ENCODE results near the gene CHST15. TPM values are rescaled to one million over a fixed set of nuclear protein-coding genes. Genes with fewer than 3 reads are reported as not detected.

The CHST15 gene
- total and polyA plus RNA-seq, 8 donors, result 13.7 to 53.3 (median 17.1) TPM

DNA sequence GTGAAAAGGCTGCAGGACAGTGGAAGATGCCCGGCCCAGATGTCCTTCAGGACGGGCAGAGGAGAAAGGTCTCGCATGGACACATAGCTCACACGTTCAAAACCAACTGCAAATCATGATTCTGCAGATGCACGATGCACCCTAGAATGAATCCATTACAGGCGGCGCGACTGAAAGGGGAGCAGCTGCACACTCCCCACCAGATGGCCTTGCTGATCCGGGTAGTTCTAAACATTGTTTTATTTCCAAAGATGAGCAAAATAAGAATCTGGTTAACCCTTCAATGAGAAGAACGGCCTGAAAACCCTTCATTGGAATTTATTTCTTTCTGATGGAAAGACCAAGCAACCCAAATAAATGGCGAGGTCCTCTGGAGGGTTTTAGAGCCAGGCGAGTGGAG lies 33.8 kb downstream of the CHST15 start:
- H3K9me3 ChIP-seq, result no peaks in the 10 kb centered on the region
- no peak for TF ChIP-seq CTCF (IDR thresholded peaks at IDR 0.05)
- no peaks in the 10 kb centered on the region for H3K36me3 ChIP-seq
- intact Hi-C loops (cut with DNase I), result no loop called here
- ATAC-seq (no peak), DNase-seq (no peak)
- no peak overlapping the region for H3K27ac ChIP-seq
- H3K4me3 ChIP-seq, result no peak overlapping the region
- H3K27me3 ChIP-seq, result no peaks in the 10 kb centered on the region
- peaks cover 14 to 33% of the 10 kb centered on the region in 2 donors for H3K4me1 ChIP-seq

GRCh38 chr10:124058346-124059003 lies 34.9 kb downstream of the CHST15 start:
- Histone ChIP-seq H3K4me3 (no peak overlapping the region), H3K4me1 (peaks cover 4 to 33% of the 10 kb centered on the region in 2 donors), H3K9me3 (no peaks in the 10 kb centered on the region), H3K36me3 (no peaks in the 10 kb centered on the region), H3K27ac (no peak overlapping the region), H3K27me3 (no peaks in the 10 kb centered on the region)
- no peak for DNase-seq
- ATAC-seq, result no peak
- no peak for TF ChIP-seq CTCF (IDR thresholded peaks at IDR 0.05)
- intact Hi-C loops (cut with DNase I), result no loop called here

GRCh38 chr10:124057601-124058000 lies 35.8 kb downstream of the CHST15 start:
- H3K27me3 ChIP-seq, result no peaks in the 10 kb centered on the region
- ATAC-seq, result no peak
- intact Hi-C loops (cut with DNase I), result no loop called here
- H3K9me3 ChIP-seq, result no peaks in the 10 kb centered on the region
- H3K27ac ChIP-seq, result no peak overlapping the region
- no peaks in the 10 kb centered on the region for H3K36me3 ChIP-seq
- H3K4me1 ChIP-seq, result peaks cover 0 to 29% of the 10 kb centered on the region in 2 donors
- DNase-seq, result peak in 1 of 4 donors; percentile 75
- TF ChIP-seq CTCF (IDR thresholded peaks at IDR 0.05), result no peak
- H3K4me3 ChIP-seq, result no peak overlapping the region

DNA sequence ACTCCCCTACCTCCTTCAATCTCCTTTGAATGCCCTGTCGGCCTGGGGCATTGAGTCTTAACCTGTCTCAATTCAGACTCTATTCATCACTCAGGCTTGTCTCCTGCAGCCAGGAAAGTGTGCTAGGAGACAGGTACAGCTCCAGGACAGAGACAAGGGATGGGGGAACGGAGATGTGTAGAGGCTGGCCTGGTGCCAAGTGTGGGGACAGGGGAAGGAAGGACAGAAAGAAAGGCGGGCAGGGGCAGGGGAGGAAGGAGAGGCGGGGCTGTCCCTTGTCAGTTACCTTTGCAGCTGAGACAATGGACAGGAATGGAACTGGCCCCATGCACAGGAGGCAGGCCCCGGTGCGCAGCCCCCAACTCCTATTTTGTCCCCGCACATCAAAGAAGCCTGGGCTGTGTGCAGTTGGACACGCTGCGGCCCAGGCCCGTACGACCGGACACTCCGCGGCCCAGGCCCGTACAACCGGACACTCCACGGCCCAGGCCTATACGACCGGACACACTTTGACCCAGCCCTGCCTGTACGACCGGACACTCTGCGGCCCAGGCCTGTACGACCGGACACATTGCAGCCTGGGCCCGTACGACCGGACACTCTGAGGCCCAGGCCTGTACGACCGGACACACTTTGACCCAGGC lies 36.9 kb downstream of the CHST15 start:
- Histone ChIP-seq H3K9me3 (no peaks in the 10 kb centered on the region), H3K4me3 (no peak overlapping the region), H3K4me1 (peaks cover 0 to 29% of the 10 kb centered on the region in 2 donors), H3K27me3 (no peaks in the 10 kb centered on the region), H3K36me3 (no peaks in the 10 kb centered on the region), H3K27ac (no peak overlapping the region)
- no peak for TF ChIP-seq CTCF (IDR thresholded peaks at IDR 0.05)
- ATAC-seq, result no peak
- intact Hi-C loops (cut with DNase I), result no loop called here
- DNase-seq, result no peak

GRCh38 chr10:124053971-124054370 lies 39.4 kb downstream of the CHST15 start:
- no peak for TF ChIP-seq CTCF (IDR thresholded peaks at IDR 0.05)
- ATAC-seq, result no peak
- Histone ChIP-seq H3K4me3 (no peak overlapping the region), H3K4me1 (peaks cover 0 to 23% of the 10 kb centered on the region in 2 donors), H3K36me3 (no peaks in the 10 kb centered on the region), H3K27me3 (no peaks in the 10 kb centered on the region), H3K27ac (no peak overlapping the region), H3K9me3 (no peaks in the 10 kb centered on the region)
- no peak for DNase-seq
- intact Hi-C loops (cut with DNase I), result no loop called here
